OCI-M2 (cell line): ENCODE measurements around the gene KCNMB3.

Experiments
- DNase-seq: peaks from one replicate; lab custom pipeline; 2025; ENCODE audit not compliant: unreplicated experiment; lab: John Stamatoyannopoulos, UW

Gene KCNMB3

GRCh38 chr3:179200790-179201189 lies 50.1 kb downstream of the KCNMB3 start:
- DNase-seq = no peak

GRCh38 chr3:179196700-179197099 lies 54.2 kb downstream of the KCNMB3 start:
- DNase-seq = no peak

GRCh38 chr3:179196098-179196497 lies 54.8 kb downstream of the KCNMB3 start:
- no peak for DNase-seq

- no peak for DNase-seq
These were observed 56.0 kb downstream of the KCNMB3 start for GRCh38 chr3:179194931-179195330.
